HEK293 (cell line): Measurements from ENCODE around the gene TTF2.

ENCODE experiments used
- CTCF ChIA-PET: fragments of 350-600 bp; formaldehyde crosslinking; extraction: SDS; loops from one replicate; lab custom pipeline; 2021; ENCODE audit warnings: antibody characterized with exemption; lab: Yijun Ruan, JAX
- POLR2A ChIA-PET: fragments of 300-600 bp; formaldehyde crosslinking; extraction: SDS; loops from one replicate; lab custom pipeline; 2020; ENCODE audit warnings: antibody characterized with exemption, inconsistent platforms; lab: Yijun Ruan, JAX
- H3K27ac ChIP-seq: fragments of 200-500 bp; sonication (Bioruptor generic); 2 replicates; pipeline ENCODE4 v1.5.1; 2014; ENCODE audit warnings: low read depth, low read length, control low read depth, inconsistent platforms; ENCODE audit errors: extremely low read depth
- H3K36me3 ChIP-seq, 2 experiments: fragments of 200-500 bp in 1 of 2; sonication (Bioruptor generic) in 1 of 2; 1 replicate in 1 of 2; 2 replicates in 1 of 2; pipeline ENCODE4 v1.5.1; 2014 to 2017; ENCODE audit warnings: inconsistent platforms in 2 of 2, low read length in 2 of 2; ENCODE audit not compliant: control insufficient read depth in 2 of 2, insufficient read depth in 1 of 2
- H3K4me1 ChIP-seq: fragments of 200-500 bp; sonication (Bioruptor generic); 2 replicates; pipeline ENCODE4 v1.5.1; 2014; ENCODE audit warnings: mild to moderate bottlenecking, low read length, inconsistent platforms; ENCODE audit not compliant: control insufficient read depth, insufficient read depth
- H3K4me3 ChIP-seq: 2 replicates; pipeline ENCODE4 v1.5.1; 2011; ENCODE audit warnings: low read depth, mild to moderate bottlenecking, control low read depth, low read length, moderate library complexity
- H3K9me3 ChIP-seq: fragments of 200-500 bp; sonication (Bioruptor generic); 2 replicates; pipeline ENCODE4 v1.5.1; 2014; ENCODE audit warnings: low read depth, low read length, inconsistent platforms; ENCODE audit not compliant: control insufficient read depth, insufficient read depth
- FEZF1 ChIP-seq: fragments of 450-650 bp; formaldehyde crosslinking; IDR thresholded peaks from 2 replicates; pipeline ENCODE4 v1.5.1; 2016; ENCODE audit warnings: missing biosample characterization, missing genetic modification characterization
- OSR2 ChIP-seq: fragments of 450-650 bp; formaldehyde crosslinking; IDR thresholded peaks from 2 replicates; pipeline ENCODE4 v1.5.1; 2016; ENCODE audit warnings: missing biosample characterization, missing genetic modification characterization
- PRDM10 ChIP-seq: fragments of 450-650 bp; formaldehyde crosslinking; IDR thresholded peaks from 2 replicates; pipeline ENCODE4 v1.5.1; 2016; ENCODE audit warnings: missing biosample characterization, missing genetic modification characterization
- SCRT2 ChIP-seq: fragments of 450-650 bp; formaldehyde crosslinking; IDR thresholded peaks from 2 replicates; pipeline ENCODE4 v1.5.1; 2016; ENCODE audit warnings: missing biosample characterization, missing genetic modification characterization
- ZBTB17 ChIP-seq: fragments of 450-650 bp; formaldehyde crosslinking; IDR thresholded peaks from 2 replicates; pipeline ENCODE4 v1.5.1; 2016; ENCODE audit warnings: missing biosample characterization, missing genetic modification characterization
- ZBTB48 ChIP-seq: fragments of 450-650 bp; formaldehyde crosslinking; IDR thresholded peaks from 2 replicates; pipeline ENCODE4 v1.5.1; 2016; ENCODE audit warnings: missing biosample characterization, missing genetic modification characterization
- ZFP37 ChIP-seq: fragments of 450-650 bp; formaldehyde crosslinking; IDR thresholded peaks from 2 replicates; pipeline ENCODE4 v1.5.1; 2016; ENCODE audit warnings: missing biosample characterization, missing genetic modification characterization
- ZFP69B ChIP-seq: fragments of 450-650 bp; formaldehyde crosslinking; IDR thresholded peaks from 2 replicates; pipeline ENCODE4 v1.5.1; 2016; ENCODE audit warnings: missing biosample characterization, missing genetic modification characterization
- ZIC2 ChIP-seq: fragments of 450-650 bp; formaldehyde crosslinking; IDR thresholded peaks from 2 replicates; pipeline ENCODE4 v1.5.1; 2016; ENCODE audit warnings: missing biosample characterization, missing genetic modification characterization
- ZNF146 ChIP-seq: fragments of 450-650 bp; formaldehyde crosslinking; IDR thresholded peaks from 2 replicates; pipeline ENCODE4 v1.5.1; 2016; ENCODE audit warnings: missing biosample characterization, missing genetic modification characterization
- ZNF18 ChIP-seq: fragments of 450-650 bp; formaldehyde crosslinking; IDR thresholded peaks from 2 replicates; pipeline ENCODE4 v1.5.1; 2016; ENCODE audit warnings: missing biosample characterization, missing genetic modification characterization
- ZNF184 ChIP-seq: fragments of 450-650 bp; IDR thresholded peaks from 2 replicates; pipeline ENCODE4 v1.5.1; 2018; ENCODE audit warnings: missing biosample characterization, mild to moderate bottlenecking, missing genetic modification characterization
- ZNF274 ChIP-seq, 2 experiments: fragments of 200-500 bp in 1 of 2; fragments of 450-650 bp in 1 of 2; sonication (Bioruptor generic) in 1 of 2; formaldehyde crosslinking in 1 of 2; IDR thresholded peaks; 2 replicates each; pipeline versions ENCODE4 v1.5.1 to v1.6.1; 2014 to 2016; ENCODE audit warnings: borderline replicate concordance in 1 of 2, inconsistent platforms in 1 of 2, low read length in 1 of 2, missing biosample characterization in 1 of 2, missing genetic modification characterization in 1 of 2
- ZNF341 ChIP-seq: fragments of 450-650 bp; formaldehyde crosslinking; IDR thresholded peaks from 2 replicates; pipeline ENCODE4; 2016; ENCODE audit warnings: low read depth, missing biosample characterization, missing genetic modification characterization
- ZNF473 ChIP-seq: fragments of 450-650 bp; formaldehyde crosslinking; IDR thresholded peaks from 2 replicates; pipeline ENCODE4 v1.5.1; 2017; ENCODE audit warnings: missing biosample characterization, missing genetic modification characterization
- ZNF600 ChIP-seq: fragments of 450-650 bp; formaldehyde crosslinking; IDR thresholded peaks from 2 replicates; pipeline ENCODE4 v1.5.1; 2016; ENCODE audit warnings: missing biosample characterization, missing genetic modification characterization
- ZNF629 ChIP-seq: fragments of 450-650 bp; formaldehyde crosslinking; IDR thresholded peaks from 2 replicates; pipeline ENCODE4 v1.5.1; 2017; ENCODE audit warnings: missing biosample characterization, missing genetic modification characterization
- ZNF837 ChIP-seq: fragments of 450-650 bp; formaldehyde crosslinking; IDR thresholded peaks from 2 replicates; pipeline ENCODE4 v1.5.1; 2016; ENCODE audit warnings: missing biosample characterization, missing genetic modification characterization
- ZSCAN18 ChIP-seq: fragments of 450-650 bp; formaldehyde crosslinking; IDR thresholded peaks from 2 replicates; pipeline ENCODE4 v1.5.1; 2016; ENCODE audit warnings: missing biosample characterization, missing genetic modification characterization
- ZSCAN23 ChIP-seq: fragments of 450-650 bp; formaldehyde crosslinking; IDR thresholded peaks from 2 replicates; pipeline ENCODE4 v1.5.1; 2016; ENCODE audit warnings: missing biosample characterization, missing genetic modification characterization
- TF ChIP-seq, protein P1 (sequence below): fragments of 450-650 bp; formaldehyde crosslinking; IDR thresholded peaks from 2 replicates; pipeline ENCODE4 v1.5.1; 2016; ENCODE audit warnings: missing biosample characterization, missing genetic modification characterization, low read depth
- TF ChIP-seq, protein P2 (sequence below): fragments of 450-650 bp; formaldehyde crosslinking; IDR thresholded peaks from 2 replicates; pipeline ENCODE4 v1.5.1; 2016; ENCODE audit warnings: missing biosample characterization, missing genetic modification characterization

TTF2 gene

GRCh38 chr1:117092594-117092993 is 32.5 kb downstream of the TTF2 start (continued):
- TF ChIP-seq, protein P1, sequence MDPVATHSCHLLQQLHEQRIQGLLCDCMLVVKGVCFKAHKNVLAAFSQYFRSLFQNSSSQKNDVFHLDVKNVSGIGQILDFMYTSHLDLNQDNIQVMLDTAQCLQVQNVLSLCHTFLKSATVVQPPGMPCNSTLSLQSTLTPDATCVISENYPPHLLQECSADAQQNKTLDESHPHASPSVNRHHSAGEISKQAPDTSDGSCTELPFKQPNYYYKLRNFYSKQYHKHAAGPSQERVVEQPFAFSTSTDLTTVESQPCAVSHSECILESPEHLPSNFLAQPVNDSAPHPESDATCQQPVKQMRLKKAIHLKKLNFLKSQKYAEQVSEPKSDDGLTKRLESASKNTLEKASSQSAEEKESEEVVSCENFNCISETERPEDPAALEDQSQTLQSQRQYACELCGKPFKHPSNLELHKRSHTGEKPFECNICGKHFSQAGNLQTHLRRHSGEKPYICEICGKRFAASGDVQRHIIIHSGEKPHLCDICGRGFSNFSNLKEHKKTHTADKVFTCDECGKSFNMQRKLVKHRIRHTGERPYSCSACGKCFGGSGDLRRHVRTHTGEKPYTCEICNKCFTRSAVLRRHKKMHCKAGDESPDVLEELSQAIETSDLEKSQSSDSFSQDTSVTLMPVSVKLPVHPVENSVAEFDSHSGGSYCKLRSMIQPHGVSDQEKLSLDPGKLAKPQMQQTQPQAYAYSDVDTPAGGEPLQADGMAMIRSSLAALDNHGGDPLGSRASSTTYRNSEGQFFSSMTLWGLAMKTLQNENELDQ (tag by site-specific recombination): no peak

GRCh38 chr1:117093091-117093534 is 33.0 kb downstream of the TTF2 start:
- ChIA-PET CTCF (interaction anchor here (0.5 to 4.1 kb wide), 3 partner anchors 192 to 369 kb away, joined by 3 to 17 read pairs (median 4); no protein-coding TSS in a partner anchor), POLR2A (interaction anchor here (1.7 kb wide), 1 partner anchor 33 kb away, joined by 7 read pairs; the partner anchor contains the start of gene TTF2)
- no peak overlapping the region for H3K4me3 ChIP-seq
- no peak overlapping the region for H3K27ac ChIP-seq
- H3K4me1 ChIP-seq: no peaks in the 10 kb centered on the region
- H3K36me3 ChIP-seq: peaks cover 43 to 93% of the 10 kb centered on the region in 2 experiments
- TF ChIP-seq FEZF1: peak; percentile 70
- peak; percentile 82 for TF ChIP-seq ZNF600
- no peak for TF ChIP-seq SCRT2 (tag by site-specific recombination)
- TF ChIP-seq ZNF473 (tag by site-specific recombination): no peak
- peak; percentile 33; the same call in 1 of the 2 replicates for TF ChIP-seq ZBTB48 (tag by site-specific recombination)
- TF ChIP-seq ZFP37: no peak
- no peak for TF ChIP-seq ZNF341 (tag by site-specific recombination)
- TF ChIP-seq ZBTB17 (tag by site-specific recombination): peak; percentile 79
- TF ChIP-seq, protein P2, sequence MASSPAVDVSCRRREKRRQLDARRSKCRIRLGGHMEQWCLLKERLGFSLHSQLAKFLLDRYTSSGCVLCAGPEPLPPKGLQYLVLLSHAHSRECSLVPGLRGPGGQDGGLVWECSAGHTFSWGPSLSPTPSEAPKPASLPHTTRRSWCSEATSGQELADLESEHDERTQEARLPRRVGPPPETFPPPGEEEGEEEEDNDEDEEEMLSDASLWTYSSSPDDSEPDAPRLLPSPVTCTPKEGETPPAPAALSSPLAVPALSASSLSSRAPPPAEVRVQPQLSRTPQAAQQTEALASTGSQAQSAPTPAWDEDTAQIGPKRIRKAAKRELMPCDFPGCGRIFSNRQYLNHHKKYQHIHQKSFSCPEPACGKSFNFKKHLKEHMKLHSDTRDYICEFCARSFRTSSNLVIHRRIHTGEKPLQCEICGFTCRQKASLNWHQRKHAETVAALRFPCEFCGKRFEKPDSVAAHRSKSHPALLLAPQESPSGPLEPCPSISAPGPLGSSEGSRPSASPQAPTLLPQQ (tag by site-specific recombination): 0 out of 2 replicates have a peak, but pooled peaks have one; percentile 26
- peak; percentile 36; the same call in 1 of the 2 replicates for TF ChIP-seq ZFP69B (tag by site-specific recombination)
- peak; percentile 69; the same call in 1 of the 2 replicates for TF ChIP-seq ZNF629 (tag by site-specific recombination)
- TF ChIP-seq ZSCAN23: no peak
- TF ChIP-seq OSR2 (tag by site-specific recombination): no peak
- H3K9me3 ChIP-seq: no peaks in the 10 kb centered on the region

DNA sequence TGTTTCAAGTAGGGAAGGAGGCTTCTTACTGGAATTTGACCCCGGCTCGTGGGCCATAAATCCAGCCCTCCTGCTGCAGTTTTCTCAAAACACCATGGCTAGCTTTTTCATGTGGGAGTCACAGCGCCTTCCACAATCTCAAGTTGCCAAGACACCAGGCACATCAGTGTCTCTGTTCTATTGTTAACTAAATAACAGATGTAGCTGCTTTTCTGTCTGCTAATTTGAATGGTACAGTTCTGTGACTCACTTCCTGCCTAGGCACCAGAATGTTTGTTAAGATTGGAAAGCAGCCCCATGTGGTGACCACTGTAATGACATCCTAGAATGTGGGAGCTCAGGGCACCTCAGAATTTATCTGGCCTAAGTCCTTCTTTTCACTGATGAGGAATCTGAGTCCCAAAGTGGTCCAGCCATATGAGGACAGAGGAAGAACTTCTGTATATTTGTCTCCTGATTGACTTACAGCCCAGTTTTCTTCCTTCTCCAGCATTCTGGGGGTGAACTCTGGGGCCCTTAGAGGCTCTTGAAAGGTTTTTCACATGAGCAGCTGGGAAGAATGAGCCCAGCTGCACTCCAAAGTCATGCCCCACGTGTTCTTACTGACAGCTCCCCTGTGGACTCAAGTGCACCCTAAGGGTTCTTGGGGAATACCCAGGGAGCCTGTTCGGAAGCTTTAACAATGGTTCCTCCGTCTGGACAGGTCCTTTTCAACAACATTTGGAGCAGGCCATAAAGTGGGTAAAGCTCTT is 33.9 kb downstream of the TTF2 start:
- H3K27ac ChIP-seq: no peak overlapping the region
- H3K9me3 ChIP-seq: no peaks in the 10 kb centered on the region
- ChIA-PET POLR2A (interaction anchor here (1.2 to 1.7 kb wide), 2 partner anchors 34 kb away, joined by 3 to 7 read pairs; partner anchors contain the start of gene TTF2), CTCF (interaction anchor here (0.6 to 4.1 kb wide), 3 partner anchors 17 to 298 kb away, joined by 3 to 17 read pairs (median 3); no protein-coding TSS in a partner anchor)
- no peak overlapping the region for H3K4me3 ChIP-seq
- no peaks in the 10 kb centered on the region for H3K4me1 ChIP-seq
- H3K36me3 ChIP-seq: peaks cover 38 to 96% of the 10 kb centered on the region in 2 experiments
- TF ChIP-seq ZNF18 (tag by site-specific recombination) (no peak), ZNF146 (tag by site-specific recombination) (no peak), ZSCAN18 (no peak), ZNF184 (tag by site-specific recombination) (no peak), ZIC2 (tag by site-specific recombination) (no peak), PRDM10 (tag by site-specific recombination) (peak; percentile 35), ZNF837 (tag by site-specific recombination) (no peak), ZNF274 (IDR thresholded peaks at IDR 0.05; ENCODE audit: low read length) (no peak), ZNF274 (tag by site-specific recombination; IDR thresholded peaks at IDR 0.05; ENCODE audit: borderline replicate concordance) (no peak)
